Endothelial cell of umbilical vein (primary cell): ENCODE measurements around the gene PDE6D.

Experiments
- CTCF ChIP-seq, 2 donors: IDR thresholded peaks; 1 replicate in 1 of 2; 2 replicates in 1 of 2; pipeline ENCODE4 v1.5.1; 2011; ENCODE audit warnings: low read length in 2 of 2, mild to moderate bottlenecking in 2 of 2, moderate library complexity in 2 of 2, control low read depth in 1 of 2, inconsistent platforms in 1 of 2, low read depth in 1 of 2; ENCODE audit not compliant: insufficient read depth in 1 of 2; ENCODE audit errors: extremely low read depth in 1 of 2
- EZH2 ChIP-seq: IDR thresholded peaks from 2 replicates; pipeline ENCODE4 v1.6.1; 2012; ENCODE audit warnings: borderline replicate concordance, low read depth, mild to moderate bottlenecking, moderate library complexity, low read length, inconsistent platforms; ENCODE audit not compliant: severe bottlenecking
- GATA2 ChIP-seq: IDR thresholded peaks from 2 replicates; pipeline ENCODE4 v1.7.0; 2011; ENCODE audit warnings: low read depth, mild to moderate bottlenecking, moderate library complexity, mixed read lengths, low read length; ENCODE audit not compliant: insufficient read length, insufficient read depth
- MAX ChIP-seq: IDR thresholded peaks from 2 replicates; pipeline ENCODE4 v1.6.1; 2011; ENCODE audit not compliant: insufficient read depth, insufficient read length
- POLR2A ChIP-seq: IDR thresholded peaks from 2 replicates; pipeline ENCODE4 v1.6.1; 2012; ENCODE audit warnings: low read depth, mild to moderate bottlenecking, control low read depth, low read length
- POLR2AphosphoS5 ChIP-seq: IDR thresholded peaks from 2 replicates; pipeline ENCODE4 v1.6.1; 2012; ENCODE audit warnings: low read depth, mild to moderate bottlenecking, control low read depth, low read length, moderate library complexity; ENCODE audit not compliant: insufficient read depth

GRCh38 chr2:231821908-231822307 lies 40.8 kb upstream of the PDE6D start:
- no peak for TF ChIP-seq CTCF (IDR thresholded peaks at IDR 0.05; ENCODE audit: extremely low read depth in 1 of 2, insufficient read depth in 1 of 2, low read depth in 1 of 2, low read length in 2 of 2)
- no peak for TF ChIP-seq POLR2A
- no peak for TF ChIP-seq POLR2AphosphoS5
- no peak for TF ChIP-seq EZH2
- no peak for TF ChIP-seq GATA2
- no peak for TF ChIP-seq MAX
